ENCODE results near the gene ICAM1. TPM values are rescaled to one million over a fixed set of nuclear protein-coding genes. Genes with fewer than 3 reads are reported as not detected.

The ICAM1 gene
- polyA plus RNA-seq, 1 donor (not counting 4 experiments of a cell fraction or from before 2014, with no cell fraction given), result 0.30 TPM

GRCh38 chr19:10284960-10285278 lies 14.0 kb downstream of the ICAM1 start:
- H3K27me3 ChIP-seq (ENCODE audit: control insufficient read depth, extremely low read depth, insufficient read depth, low read length), result peaks cover 20% of the 10 kb centered on the region
- H3K4me2 ChIP-seq (ENCODE audit: control insufficient read depth, extremely low read depth, insufficient read depth, low read depth, low read length), result no peak overlapping the region
- no peaks in the 10 kb centered on the region for H3K36me3 ChIP-seq (ENCODE audit: control insufficient read depth in 2 of 2, extremely low read depth in 1 of 2, insufficient read depth in 2 of 2, low read length in 2 of 2)
- no peaks in the 10 kb centered on the region for H3K9me1 ChIP-seq (ENCODE audit: control insufficient read depth, extremely low read depth, insufficient read depth, low read length)
- H4K20me1 ChIP-seq (ENCODE audit: control insufficient read depth, extremely low read depth, insufficient read depth, low read length), result no peaks in the 10 kb centered on the region
- no peaks in the 10 kb centered on the region for H3K9me3 ChIP-seq (ENCODE audit: control insufficient read depth, low read depth, low read length)
- no peak for TF ChIP-seq CTCF (optimal IDR thresholded peaks at IDR 0.05 in 1 of 3, IDR thresholded peaks at IDR 0.05 in 1 of 3, conservative IDR thresholded peaks at IDR 0.05 in 1 of 3; ENCODE audit: extremely low read depth in 1 of 3, insufficient read depth in 2 of 3, low read length in 3 of 3)
- no peak for TF ChIP-seq EZH2 (IDR thresholded peaks at IDR 0.05; ENCODE audit: low read length)
- no peaks in the 10 kb centered on the region for H3K79me2 ChIP-seq (ENCODE audit: control insufficient read depth, insufficient read depth, low read length)
- peaks cover 33% of the 10 kb centered on the region for H3K4me1 ChIP-seq (ENCODE audit: control insufficient read depth, extremely low read depth, insufficient read depth, low read length)
- FAIRE-seq, result no peak
- no peak overlapping the region for H2AFZ ChIP-seq (ENCODE audit: control insufficient read depth, low read length)
- DNase-seq (ENCODE audit: low read depth, low spot score), result no peak
- no peak overlapping the region for H3K9ac ChIP-seq (ENCODE audit: control insufficient read depth, extremely low read depth, insufficient read depth, low read length)
- dilution Hi-C loops (cut with MboI; ENCODE audit: extremely low pct_ligation_motif_present, low sequenced_read_pairs), result no loop called here
- H3K27ac ChIP-seq (ENCODE audit: control insufficient read depth, insufficient read depth, low read length), result no peak overlapping the region
- H3K4me3 ChIP-seq (ENCODE audit: control insufficient read depth in 2 of 3, extremely low read depth in 1 of 3, insufficient read depth in 2 of 3, low read depth in 1 of 3, low read length in 3 of 3), result no peak overlapping the region

- no peaks in the 10 kb centered on the region for H3K79me2 ChIP-seq (ENCODE audit: control insufficient read depth, insufficient read depth, low read length)
- no peak overlapping the region for H2AFZ ChIP-seq (ENCODE audit: control insufficient read depth, low read length)
- H3K27me3 ChIP-seq (ENCODE audit: control insufficient read depth, extremely low read depth, insufficient read depth, low read length), result peaks cover 25% of the 10 kb centered on the region
- no peak overlapping the region for H3K9ac ChIP-seq (ENCODE audit: control insufficient read depth, extremely low read depth, insufficient read depth, low read length)
- no peaks in the 10 kb centered on the region for H3K9me1 ChIP-seq (ENCODE audit: control insufficient read depth, extremely low read depth, insufficient read depth, low read length)
- TF ChIP-seq CTCF (optimal IDR thresholded peaks at IDR 0.05 in 1 of 3, IDR thresholded peaks at IDR 0.05 in 1 of 3, conservative IDR thresholded peaks at IDR 0.05 in 1 of 3; ENCODE audit: extremely low read depth in 1 of 3, insufficient read depth in 2 of 3, low read length in 3 of 3), result no peak
- no peak for TF ChIP-seq EZH2 (IDR thresholded peaks at IDR 0.05; ENCODE audit: low read length)
- FAIRE-seq (no peak), DNase-seq (ENCODE audit: low read depth, low spot score) (no peak)
- dilution Hi-C loops (cut with MboI; ENCODE audit: extremely low pct_ligation_motif_present, low sequenced_read_pairs), result no loop called here
- H3K9me3 ChIP-seq (ENCODE audit: control insufficient read depth, low read depth, low read length), result no peaks in the 10 kb centered on the region
- H3K4me3 ChIP-seq (ENCODE audit: control insufficient read depth in 2 of 3, extremely low read depth in 1 of 3, insufficient read depth in 2 of 3, low read depth in 1 of 3, low read length in 3 of 3), result no peak overlapping the region
- H3K4me2 ChIP-seq (ENCODE audit: control insufficient read depth, extremely low read depth, insufficient read depth, low read depth, low read length), result no peak overlapping the region
- H3K4me1 ChIP-seq (ENCODE audit: control insufficient read depth, extremely low read depth, insufficient read depth, low read length), result peaks cover 38% of the 10 kb centered on the region
- no peak overlapping the region for H3K27ac ChIP-seq (ENCODE audit: control insufficient read depth, insufficient read depth, low read length)
- H4K20me1 ChIP-seq (ENCODE audit: control insufficient read depth, extremely low read depth, insufficient read depth, low read length), result no peaks in the 10 kb centered on the region
- no peaks in the 10 kb centered on the region for H3K36me3 ChIP-seq (ENCODE audit: control insufficient read depth in 2 of 2, extremely low read depth in 1 of 2, insufficient read depth in 2 of 2, low read length in 2 of 2)
These were observed 14.5 kb downstream of the ICAM1 start for GRCh38 chr19:10285393-10285792.
